HG02884 (cell line): Measurements from ENCODE around the gene SLC6A19.
"Not testable (repeated sequence)": the region's sequence is repeated elsewhere in the genome, so short reads cannot be mapped to it uniquely, and the experiment has no call there.

ENCODE experiments used
- ATAC-seq: cut with Tn5 transposase; IDR thresholded peaks from one replicate; pipeline ENCODE4 v1.9.1; 2021; ENCODE audit warnings: mild to moderate bottlenecking, moderate library complexity; ENCODE audit not compliant: unreplicated experiment

Gene SLC6A19

DNA sequence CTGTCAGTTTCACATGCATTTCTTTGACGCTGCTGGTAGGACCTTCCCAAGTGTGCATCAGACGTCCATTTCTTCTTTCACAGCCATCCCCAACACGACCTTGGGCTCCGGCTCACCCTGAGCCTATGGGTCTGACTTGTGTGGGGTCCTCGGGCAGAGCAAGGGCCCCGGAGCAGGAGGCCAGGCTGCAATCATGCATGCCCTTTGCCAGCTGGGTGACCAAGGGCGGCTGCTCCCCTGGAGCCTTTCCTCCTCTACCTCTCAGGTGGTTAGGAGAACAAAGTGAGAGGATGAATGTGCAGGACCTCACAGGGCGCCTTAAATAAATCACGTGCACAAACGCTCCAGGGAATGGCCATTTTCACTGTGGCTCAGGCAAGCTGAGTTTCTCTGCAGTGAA is 60.2 kb downstream of the SLC6A19 start:
- no peak for ATAC-seq

DNA sequence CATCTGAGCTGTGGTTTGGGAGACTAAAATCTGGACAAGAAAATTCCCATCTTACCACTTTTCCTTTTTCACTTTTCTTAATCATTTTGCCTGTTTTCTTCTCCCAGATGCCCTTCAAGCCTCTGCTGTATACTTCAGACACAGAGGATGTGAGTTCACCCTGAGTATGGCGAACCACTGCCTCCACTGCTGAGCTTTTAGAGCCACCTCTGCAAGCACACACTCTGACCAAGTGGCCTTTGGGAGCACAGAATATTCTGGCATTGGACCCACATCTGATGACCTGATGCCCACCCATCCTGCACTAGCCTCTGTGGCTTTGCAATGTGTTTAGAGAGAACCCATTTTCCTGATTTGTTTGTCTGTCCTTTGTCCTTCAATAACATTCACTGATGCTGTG is 61.0 kb downstream of the SLC6A19 start:
- no peak for ATAC-seq

GRCh38 chr5:1264211-1264610 is 62.8 kb downstream of the SLC6A19 start:
- ATAC-seq, result no peak

DNA sequence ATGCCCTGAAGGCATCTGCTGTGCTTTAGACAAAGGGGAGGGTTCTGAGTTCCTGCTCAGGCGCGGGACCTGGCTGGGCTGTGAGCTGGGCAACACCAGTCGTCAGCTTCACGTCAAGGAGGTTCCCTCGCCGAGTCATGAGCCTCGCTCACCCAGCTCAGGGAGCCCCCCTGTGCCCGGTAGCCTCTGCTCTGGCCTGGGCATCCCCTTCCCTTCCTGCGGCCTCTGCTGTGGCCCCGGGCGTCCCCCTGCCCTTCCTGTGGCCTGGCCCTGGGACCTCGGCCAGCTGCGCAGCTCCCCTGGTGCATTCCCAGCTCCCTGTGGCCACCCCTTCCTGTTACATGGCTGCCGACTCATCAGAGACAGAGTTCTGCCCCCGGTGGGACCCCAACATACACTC is 63.6 kb downstream of the SLC6A19 start:
- ATAC-seq, result no peak

DNA sequence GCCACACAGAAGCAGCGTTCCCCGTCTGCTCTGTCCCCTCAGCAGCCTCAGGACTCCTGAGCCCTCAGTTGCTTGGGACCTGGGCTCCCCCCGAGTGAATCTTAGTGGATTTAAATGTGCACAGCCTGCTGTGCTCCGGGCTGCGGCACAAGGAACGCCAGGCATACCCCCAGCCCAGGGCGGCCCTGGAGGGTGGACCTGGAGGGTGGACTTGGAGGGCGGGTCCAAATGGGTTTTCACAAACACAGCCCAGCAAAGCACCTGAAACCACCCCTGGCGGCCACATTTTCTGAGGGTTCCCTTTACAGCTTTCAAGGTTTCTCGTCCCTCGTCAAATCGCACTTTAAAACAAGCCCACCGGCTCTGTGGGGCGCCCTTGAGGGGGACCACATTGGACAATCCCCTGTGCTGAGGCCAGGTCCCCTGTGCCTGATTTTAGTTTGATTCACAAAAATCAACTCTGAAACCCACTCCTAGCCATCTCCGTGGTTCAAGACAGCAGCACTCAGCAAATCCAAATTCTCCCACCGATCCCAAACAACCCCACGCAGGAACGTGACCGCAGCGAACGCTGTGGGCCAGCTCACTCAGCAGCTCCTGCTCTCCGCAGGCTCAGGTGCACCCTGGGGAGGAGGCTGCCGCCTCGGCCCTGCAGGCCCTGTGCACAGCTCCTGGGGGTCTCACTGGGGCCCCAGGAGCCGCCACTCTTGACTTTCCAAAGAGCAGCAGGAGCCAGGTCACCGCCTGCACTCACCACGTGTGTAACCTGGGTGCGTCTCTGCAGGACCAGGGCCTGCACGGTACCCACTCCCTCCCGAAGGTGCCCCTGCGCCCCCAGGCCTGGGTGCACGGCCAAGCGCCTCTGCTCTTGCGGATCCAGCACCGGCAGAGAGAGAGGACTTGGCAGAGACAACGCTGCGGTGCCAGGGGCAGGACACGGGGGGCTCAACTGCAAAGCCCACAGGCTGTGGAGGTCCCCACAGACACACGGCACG is 64.4 kb downstream of the SLC6A19 start:
- ATAC-seq, result no peak

DNA sequence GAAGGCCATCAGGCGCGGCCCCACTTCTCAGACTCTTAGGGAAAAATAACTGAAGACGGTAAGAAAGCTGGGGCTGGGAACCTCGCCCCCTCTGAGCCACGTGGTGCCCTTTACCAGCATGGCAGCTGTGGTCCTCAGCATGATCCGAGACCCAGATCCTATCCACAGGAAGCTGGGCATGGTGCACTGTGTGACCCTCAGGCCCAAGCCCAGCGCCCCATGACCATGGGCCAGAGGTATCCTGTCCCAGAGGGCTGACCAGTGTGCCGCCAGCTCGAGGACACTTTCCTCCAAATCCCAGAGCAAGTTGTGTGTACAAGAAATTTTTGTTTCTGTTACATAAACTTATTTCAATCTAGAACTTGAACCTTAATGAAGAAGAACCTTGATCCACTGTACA is 65.4 kb downstream of the SLC6A19 start:
- no peak for ATAC-seq

GRCh38 chr5:1267464-1267863 is 66.1 kb downstream of the SLC6A19 start:
- not testable (repeated sequence) for ATAC-seq

DNA sequence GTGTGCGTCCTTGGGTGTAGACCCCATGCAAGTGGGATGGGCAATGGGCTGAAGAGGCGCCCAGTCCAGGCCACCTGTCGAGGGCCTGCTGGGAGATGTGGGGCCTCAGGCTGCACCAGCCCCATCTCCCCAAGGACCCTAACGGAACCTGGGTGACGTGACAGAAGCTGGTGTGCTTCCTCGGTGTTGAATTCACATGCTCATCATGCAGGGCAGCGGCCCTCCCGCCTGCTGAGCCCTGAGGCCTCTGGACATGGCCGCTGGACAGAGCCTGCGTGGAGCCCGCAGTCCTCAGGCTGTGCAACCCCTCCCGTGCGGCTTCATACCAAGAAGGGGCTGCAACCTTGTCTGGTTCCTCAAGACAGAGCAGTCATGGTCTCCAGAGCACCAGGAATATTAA is 66.7 kb downstream of the SLC6A19 start:
- no peak for ATAC-seq

- ATAC-seq, result no peak
Measured at GRCh38 chr5:1268666-1269065, 67.3 kb downstream of the SLC6A19 start.

DNA sequence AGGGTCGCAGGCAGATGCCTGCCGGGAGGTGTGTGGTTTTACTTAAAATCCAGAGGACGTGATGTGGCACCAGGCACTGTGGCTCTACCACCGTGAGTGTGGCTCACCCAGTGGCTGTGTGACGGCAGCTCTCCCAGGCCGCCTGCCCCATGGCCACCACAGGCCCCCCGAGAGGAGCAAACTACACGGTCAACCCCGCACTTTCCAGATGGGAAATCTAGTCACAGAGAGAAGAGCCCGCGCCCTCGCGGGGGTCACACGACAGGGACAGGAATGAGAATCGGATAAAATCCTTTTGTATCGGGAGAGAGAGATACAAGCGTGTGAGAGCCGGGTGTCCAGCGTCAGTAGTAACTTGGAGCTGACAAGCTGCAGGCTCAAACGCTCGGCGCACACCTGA is 69.0 kb downstream of the SLC6A19 start:
- ATAC-seq, result no peak

DNA sequence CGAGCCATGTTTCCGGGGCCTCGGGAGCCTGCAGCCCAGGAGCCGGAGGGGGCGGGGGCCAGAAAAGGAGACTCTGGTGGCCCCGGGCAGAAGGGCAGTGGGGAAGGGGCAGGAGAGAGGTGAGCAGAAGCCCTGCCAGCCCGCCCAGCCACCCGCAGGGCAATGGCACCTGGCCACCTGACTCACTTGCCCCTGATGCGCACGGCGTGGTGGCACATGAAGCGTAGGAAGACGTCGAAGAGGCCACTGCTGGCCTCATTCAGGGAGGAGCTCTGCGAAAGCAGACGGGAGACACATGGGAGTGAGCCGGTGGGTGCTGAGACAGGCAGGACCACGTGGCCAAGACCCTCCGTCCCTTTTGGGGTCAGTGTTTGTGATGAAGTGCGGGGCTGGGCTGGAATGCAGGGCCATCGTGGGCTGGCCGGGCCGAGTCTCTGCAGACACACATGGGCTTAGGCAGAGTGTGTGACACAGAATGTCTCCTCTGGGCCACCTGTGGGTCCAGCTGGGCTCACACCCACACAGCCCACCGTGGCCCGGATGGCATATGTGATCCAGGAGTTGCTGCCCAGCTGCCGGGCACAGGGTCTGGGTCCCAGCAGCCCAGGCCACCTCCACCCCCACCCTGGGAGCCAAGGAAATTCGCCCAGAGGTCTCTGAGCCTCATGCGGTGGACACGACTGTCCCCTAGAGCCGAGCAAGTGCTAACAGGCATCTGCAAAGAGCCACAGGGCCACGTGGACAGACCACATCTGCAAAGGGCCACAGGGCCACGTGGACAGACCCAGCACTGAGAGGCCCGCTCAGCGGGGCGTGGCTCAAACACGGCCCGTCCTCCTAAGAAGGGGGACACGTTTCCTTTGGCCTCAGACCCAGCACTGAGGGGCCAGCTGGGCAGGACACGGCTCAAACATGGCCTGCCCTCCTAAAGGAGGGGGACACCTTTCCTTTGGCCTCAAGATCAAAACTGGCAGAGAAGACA is 69.8 kb downstream of the SLC6A19 start:
- no peak for ATAC-seq

DNA sequence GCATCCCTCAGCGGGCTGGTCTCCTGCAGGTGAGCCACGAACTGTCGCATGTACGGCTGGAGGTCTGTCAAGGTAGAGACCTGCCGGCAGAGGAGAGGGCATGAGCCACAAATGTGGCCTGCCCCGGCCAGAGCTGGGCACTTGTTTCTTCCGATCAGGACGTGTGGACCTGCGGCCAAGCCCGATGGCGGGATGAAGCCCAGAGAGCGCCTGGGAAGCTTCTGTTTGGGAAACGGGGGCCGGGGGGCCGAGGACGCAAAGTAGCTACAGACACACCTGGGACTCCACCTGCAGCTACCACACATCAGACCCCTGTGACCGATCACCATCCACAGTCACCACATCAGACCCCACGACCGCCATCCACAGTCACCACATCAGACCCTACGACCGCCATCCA is 70.8 kb downstream of the SLC6A19 start:
- ATAC-seq, result no peak

DNA sequence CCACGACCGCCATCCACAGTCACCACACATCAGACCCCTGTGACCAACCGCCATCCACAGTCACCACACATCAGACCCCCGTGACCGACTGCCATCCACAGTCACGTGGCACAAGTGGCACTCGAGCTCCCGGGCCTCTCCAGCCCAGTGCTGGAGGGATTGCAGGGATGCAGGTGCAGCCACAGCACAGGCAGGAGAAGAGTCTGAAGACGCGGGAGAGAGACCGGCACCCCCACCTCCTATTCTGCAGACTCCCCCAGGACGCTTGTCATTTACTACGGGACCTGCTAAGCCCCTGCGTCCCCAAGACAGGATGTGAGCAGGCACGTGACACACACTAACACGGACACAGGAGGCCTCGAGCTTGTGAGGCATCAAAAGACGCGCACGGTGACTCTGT is 72.3 kb downstream of the SLC6A19 start:
- no peak for ATAC-seq

- no peak for ATAC-seq
Measured at GRCh38 chr5:1274471-1274870, 73.1 kb downstream of the SLC6A19 start.
